ENCODE results near the gene CGRRF1.

CGRRF1 gene

GRCh38 chr14:54564071-54564867, 54.6 kb downstream of the CGRRF1 start:
- peak; percentile 76 for TF ChIP-seq CTCF (IDR thresholded peaks at IDR 0.05)

- no peak; the same call in 1 of the 2 replicates for TF ChIP-seq CTCF (IDR thresholded peaks at IDR 0.05)
Observed at GRCh38 chr14:54564868-54565784, 55.4 kb downstream of the CGRRF1 start.

GRCh38 chr14:54565785-54566409, 56.2 kb downstream of the CGRRF1 start:
- TF ChIP-seq CTCF (IDR thresholded peaks at IDR 0.05) = no peak

GRCh38 chr14:54566410-54567223, 56.9 kb downstream of the CGRRF1 start, which contains the start of gene SAMD4A:
Gene SAMD4A, plus strand, starts transcription at chr14:54567128. Its CDS starts 789 bp downstream, at chr14:54567917.
- peak; percentile 23; the same call in 1 of the 2 replicates for TF ChIP-seq CTCF (IDR thresholded peaks at IDR 0.05)

GRCh38 chr14:54567224-54567638, 57.5 kb downstream of the CGRRF1 start:
- TF ChIP-seq CTCF (IDR thresholded peaks at IDR 0.05) = no peak

GRCh38 chr14:54567639-54568561, 58.2 kb downstream of the CGRRF1 start:
- no peak for TF ChIP-seq CTCF (IDR thresholded peaks at IDR 0.05)
